ENCODE data around the gene HMX1.

Gene HMX1

GRCh38 chr4:8863686-8864682 is 7.7 kb downstream of the HMX1 start:
- no peak for DNase-seq (ENCODE audit: low read depth in 1 of 2, low spot score in 1 of 2)
- Histone ChIP-seq H3K4me3 (replicated peaks; ENCODE audit: insufficient read depth, low read length) (no peak overlapping the region), H3K27ac (replicated peaks) (no peak overlapping the region), H3K27me3 (ENCODE audit: insufficient read depth, poor library complexity, severe bottlenecking) (peaks cover 87% of the 10 kb centered on the region)
- TF ChIP-seq POLR2AphosphoS5 (IDR thresholded peaks at IDR 0.05; ENCODE audit: low read depth) (no peak), GABPA (IDR thresholded peaks at IDR 0.05; ENCODE audit: low read depth) (no peak), CTCF (IDR thresholded peaks at IDR 0.05; ENCODE audit: insufficient read depth, low read length) (no peak), REST (IDR thresholded peaks at IDR 0.05; ENCODE audit: insufficient replicate concordance, low read depth) (no peak), SPI1 (IDR thresholded peaks at IDR 0.05; ENCODE audit: borderline replicate concordance, low read depth) (no peak)

- no peak for TF ChIP-seq GABPA (IDR thresholded peaks at IDR 0.05; ENCODE audit: low read depth)
- no peak for TF ChIP-seq REST (IDR thresholded peaks at IDR 0.05; ENCODE audit: insufficient replicate concordance, low read depth)
- TF ChIP-seq POLR2AphosphoS5 (IDR thresholded peaks at IDR 0.05; ENCODE audit: low read depth), result no peak
- no peak for TF ChIP-seq CTCF (IDR thresholded peaks at IDR 0.05; ENCODE audit: insufficient read depth, low read length)
- TF ChIP-seq SPI1 (IDR thresholded peaks at IDR 0.05; ENCODE audit: borderline replicate concordance, low read depth), result no peak
- Histone ChIP-seq H3K27ac (replicated peaks) (no peak overlapping the region), H3K27me3 (ENCODE audit: insufficient read depth, poor library complexity, severe bottlenecking) (peaks cover 88% of the 10 kb centered on the region), H3K4me3 (replicated peaks; ENCODE audit: insufficient read depth, low read length) (no peak overlapping the region)
- DNase-seq (ENCODE audit: low read depth in 1 of 2, low spot score in 1 of 2), result no peak
Observed at GRCh38 chr4:8862800-8863685, 8.6 kb downstream of the HMX1 start.

- Histone ChIP-seq H3K27me3 (ENCODE audit: insufficient read depth, poor library complexity, severe bottlenecking) (peaks cover 91% of the 10 kb centered on the region), H3K27ac (replicated peaks) (no peak overlapping the region), H3K4me3 (replicated peaks; ENCODE audit: insufficient read depth, low read length) (no peak overlapping the region)
- TF ChIP-seq POLR2AphosphoS5 (IDR thresholded peaks at IDR 0.05; ENCODE audit: low read depth) (no peak), GABPA (IDR thresholded peaks at IDR 0.05; ENCODE audit: low read depth) (no peak), CTCF (IDR thresholded peaks at IDR 0.05; ENCODE audit: insufficient read depth, low read length) (no peak), REST (IDR thresholded peaks at IDR 0.05; ENCODE audit: insufficient replicate concordance, low read depth) (no peak)
- no peak for DNase-seq (ENCODE audit: low read depth in 1 of 2, low spot score in 1 of 2)
Observed at GRCh38 chr4:8862334-8862733, 9.3 kb downstream of the HMX1 start.
